Inflammatory macrophage treated with lipopolysaccharide for 4 hours (primary cell): Measurements from ENCODE around the gene PALLD.

Experiments used
- DNase-seq: peaks from one replicate; pipeline ENCODE4 v3.0.0-alpha.2; 2020

PALLD gene

GRCh38 chr4:168593399-168593798 is 96.5 kb downstream of the PALLD start:
- no peak for DNase-seq

- no peak for DNase-seq
These were observed 97.3 kb downstream of the PALLD start for GRCh38 chr4:168594121-168594520.

GRCh38 chr4:168598191-168598590 is 101.3 kb downstream of the PALLD start:
- DNase-seq: no peak

- DNase-seq: no peak
These were observed 104.1 kb downstream of the PALLD start for GRCh38 chr4:168600796-168601583.

- DNase-seq: no peak
These were observed 105.0 kb downstream of the PALLD start for GRCh38 chr4:168601899-168602298.

GRCh38 chr4:168604496-168605373 is 107.9 kb downstream of the PALLD start:
- no peak for DNase-seq

- no peak for DNase-seq
These were observed 108.6 kb downstream of the PALLD start for GRCh38 chr4:168605411-168605810.

GRCh38 chr4:168607215-168607614 is 110.4 kb downstream of the PALLD start:
- no peak for DNase-seq

GRCh38 chr4:168608771-168609170 is 111.9 kb downstream of the PALLD start:
- no peak for DNase-seq

- no peak for DNase-seq
These were observed 112.5 kb downstream of the PALLD start for GRCh38 chr4:168609369-168609768.

GRCh38 chr4:168610911-168611530 is 114.2 kb downstream of the PALLD start:
- DNase-seq: no peak

- DNase-seq: no peak
These were observed 115.7 kb downstream of the PALLD start for GRCh38 chr4:168612450-168613135.

GRCh38 chr4:168613869-168614268 is 117.0 kb downstream of the PALLD start:
- DNase-seq: no peak

GRCh38 chr4:168614281-168615057 is 117.6 kb downstream of the PALLD start:
- DNase-seq: no peak

- DNase-seq: no peak
These were observed 118.6 kb downstream of the PALLD start for GRCh38 chr4:168615294-168616065.

- no peak for DNase-seq
These were observed 121.9 kb downstream of the PALLD start for GRCh38 chr4:168618577-168619265.

GRCh38 chr4:168619266-168619631 is 122.4 kb downstream of the PALLD start:
- no peak for DNase-seq

- no peak for DNase-seq
These were observed 125.1 kb downstream of the PALLD start for GRCh38 chr4:168621806-168622589.

GRCh38 chr4:168622600-168622999 is 125.7 kb downstream of the PALLD start:
- DNase-seq: no peak

- no peak for DNase-seq
These were observed 126.2 kb downstream of the PALLD start for GRCh38 chr4:168623011-168623410.
